H9 (cell line): ENCODE measurements around the gene CAVIN1. TPM values are rescaled to one million over a fixed set of nuclear protein-coding genes. Genes with fewer than 3 reads are reported as not detected.

Source experiments
- DNase-seq: peaks from one replicate; pipeline ENCODE4 v3.0.0-alpha.2; 2017
- H2AFZ ChIP-seq: one replicate; pipeline ENCODE4 v1.6.1; 2013; ENCODE audit warnings: mild to moderate bottlenecking, low read length, control low read depth, moderate library complexity
- H2AK5ac ChIP-seq: 2 replicates; pipeline ENCODE4 v1.6.1; 2013; ENCODE audit warnings: low read length, control low read depth, mixed read lengths; ENCODE audit not compliant: insufficient read length
- H2BK120ac ChIP-seq: one replicate; pipeline ENCODE4 v1.6.1; 2013; ENCODE audit warnings: low read depth, mild to moderate bottlenecking, low read length, control low read depth, inconsistent platforms; ENCODE audit not compliant: poor library complexity, severe bottlenecking
- H2BK12ac ChIP-seq: 2 replicates; pipeline ENCODE4 v1.6.1; 2013; ENCODE audit warnings: low read length, control low read depth, mixed read lengths, low read depth; ENCODE audit not compliant: insufficient read length
- H2BK15ac ChIP-seq: 2 replicates; pipeline ENCODE4 v1.6.1; 2013; ENCODE audit warnings: low read depth, low read length, control low read depth
- H2BK20ac ChIP-seq: one replicate; pipeline ENCODE4 v1.6.1; 2013; ENCODE audit warnings: low read depth, mild to moderate bottlenecking, low read length, control low read depth, inconsistent platforms; ENCODE audit not compliant: poor library complexity, severe bottlenecking
- H2BK5ac ChIP-seq: 2 replicates; pipeline ENCODE4 v1.6.1; 2013; ENCODE audit warnings: low read length, control low read depth, mixed read lengths; ENCODE audit not compliant: insufficient read length
- H3K14ac ChIP-seq: 2 replicates; pipeline ENCODE4 v1.6.1; 2013; ENCODE audit warnings: low read length, control low read depth; ENCODE audit not compliant: insufficient read depth
- H3K18ac ChIP-seq: 2 replicates; pipeline ENCODE4 v1.6.1; 2013; ENCODE audit warnings: low read depth, mild to moderate bottlenecking, mixed read lengths, low read length, control low read depth; ENCODE audit not compliant: insufficient read length
- H3K23ac ChIP-seq: 2 replicates; pipeline ENCODE4 v1.6.1; 2013; ENCODE audit warnings: low read length, control low read depth, mixed read lengths, low read depth; ENCODE audit not compliant: insufficient read length
- H3K23me2 ChIP-seq: 2 replicates; pipeline ENCODE4 v1.6.1; 2013; ENCODE audit warnings: low read depth, mild to moderate bottlenecking, mixed read lengths, low read length, control low read depth; ENCODE audit not compliant: insufficient read length, poor library complexity, severe bottlenecking
- H3K27ac ChIP-seq: 2 replicates; pipeline ENCODE4 v1.5.1; 2013; ENCODE audit warnings: low read length, control low read depth, mixed read lengths, low read depth; ENCODE audit not compliant: insufficient read length
- H3K27me3 ChIP-seq: 2 replicates; pipeline ENCODE4 v1.6.1; 2013; ENCODE audit warnings: low read length, control low read depth, inconsistent platforms; ENCODE audit not compliant: insufficient read depth
- H3K4ac ChIP-seq: 2 replicates; pipeline ENCODE4 v1.6.1; 2013; ENCODE audit warnings: low read depth, mild to moderate bottlenecking, control low read depth, inconsistent platforms, low read length, moderate library complexity
- H3K4me1 ChIP-seq: 2 replicates; pipeline ENCODE4 v1.6.1; 2013; ENCODE audit warnings: low read length, control low read depth, inconsistent platforms; ENCODE audit not compliant: insufficient read depth
- H3K4me2 ChIP-seq: 2 replicates; pipeline ENCODE4 v1.6.1; 2013; ENCODE audit warnings: low read length, control low read depth, mixed read lengths; ENCODE audit not compliant: insufficient read length, insufficient read depth
- H3K56ac ChIP-seq: 2 replicates; pipeline ENCODE4 v1.6.1; 2013; ENCODE audit warnings: low read depth, mild to moderate bottlenecking, mixed read lengths, low read length, control low read depth; ENCODE audit not compliant: insufficient read length
- H3K79me1 ChIP-seq: 2 replicates; pipeline ENCODE4 v1.6.1; 2013; ENCODE audit warnings: low read depth, mild to moderate bottlenecking, moderate library complexity, low read length, control low read depth, inconsistent platforms; ENCODE audit not compliant: insufficient read depth, poor library complexity, severe bottlenecking
- H3K79me2 ChIP-seq: 2 replicates; pipeline ENCODE4 v1.6.1; 2013; ENCODE audit warnings: low read length, control low read depth, inconsistent platforms; ENCODE audit not compliant: insufficient read depth
- H3K9ac ChIP-seq: 2 replicates; pipeline ENCODE4 v1.6.1; 2013; ENCODE audit warnings: low read length, control low read depth, mixed read lengths; ENCODE audit not compliant: insufficient read length; ENCODE audit errors: extremely low read depth
- H3K9me3 ChIP-seq: one replicate; pipeline ENCODE4 v1.6.1; 2013; ENCODE audit warnings: low read depth, low read length, inconsistent platforms; ENCODE audit not compliant: control insufficient read depth
- H3T11ph ChIP-seq: one replicate; pipeline ENCODE4 v1.6.1; 2013; ENCODE audit warnings: mild to moderate bottlenecking, low read length, control low read depth, inconsistent platforms
- H4K20me1 ChIP-seq: one replicate; pipeline ENCODE4 v1.6.1; 2013; ENCODE audit not compliant: control insufficient read depth, insufficient read length, insufficient read depth
- H4K5ac ChIP-seq: 2 replicates; pipeline ENCODE4 v1.6.1; 2013; ENCODE audit warnings: low read depth, mild to moderate bottlenecking, mixed read lengths, low read length, control low read depth; ENCODE audit not compliant: insufficient read length
- H4K8ac ChIP-seq: replicated peaks from 2 replicates; pipeline ENCODE4 v1.6.1; 2013; ENCODE audit warnings: low read length, control low read depth, mixed read lengths, low read depth; ENCODE audit not compliant: insufficient read length
- H4K91ac ChIP-seq: 2 replicates; pipeline ENCODE4 v1.6.1; 2013; ENCODE audit warnings: low read depth, mild to moderate bottlenecking, moderate library complexity, mixed read lengths, low read length, control low read depth; ENCODE audit not compliant: insufficient read length
- H3K27ac Mint-ChIP-seq, 3 experiments: 2 replicates in 2 of 3; 3 replicates in 1 of 3; pipeline ENCODE4 v1.8.0; 2020 to 2021; ENCODE audit warnings: mixed read lengths in 3 of 3, mild to moderate bottlenecking in 1 of 3, moderate library complexity in 1 of 3
- H3K27me3 Mint-ChIP-seq: 2 replicates; pipeline ENCODE4 v1.8.0; 2021; ENCODE audit warnings: low read depth, mild to moderate bottlenecking, moderate library complexity, mixed read lengths
- H3K36me3 Mint-ChIP-seq, 3 experiments: 2 replicates in 2 of 3; 3 replicates in 1 of 3; pipeline ENCODE4 v1.8.0; 2020 to 2021; ENCODE audit warnings: low read depth in 3 of 3, mixed read lengths in 3 of 3; ENCODE audit not compliant: insufficient read depth in 1 of 3
- H3K4me1 Mint-ChIP-seq, 2 experiments: 2 replicates each; pipeline ENCODE4 v1.8.0; 2020; ENCODE audit warnings: mixed read lengths in 2 of 2
- H3K4me3 Mint-ChIP-seq, 2 experiments: 2 replicates in 1 of 2; 3 replicates in 1 of 2; pipeline ENCODE4 v1.8.0; 2020 to 2021; ENCODE audit warnings: mild to moderate bottlenecking in 2 of 2, mixed read lengths in 2 of 2, moderate library complexity in 1 of 2
- H3K9me3 Mint-ChIP-seq, 2 experiments: 2 replicates in 1 of 2; 3 replicates in 1 of 2; pipeline ENCODE4 v1.8.0; 2020; ENCODE audit warnings: mild to moderate bottlenecking in 2 of 2, mixed read lengths in 2 of 2, moderate library complexity in 1 of 2
- CTCF ChIP-seq: fragments of 200-600 bp; sonication (generic); conservative IDR thresholded peaks from 3 replicates; pipeline ENCODE4 v1.8.0; 2021; ENCODE audit warnings: antibody characterized with exemption, mild to moderate bottlenecking
- WGBS: extraction: QIAGEN DNeasy Blood & Tissue Kit; methylation state at CpG from one replicate; pipeline ENCODE4 v1.1.7; 2013; ENCODE audit warnings: missing lambda C conversion rate, low lambda C conversion rate, mixed read lengths; ENCODE audit not compliant: insufficient read length; ENCODE audit errors: extremely low coverage; 5-methylcytosine and 5-hydroxymethylcytosine counted together
- total RNA-seq: library from RNA; stranded (reverse); gene quantifications from 2 replicates; pipeline ENCODE4 v1.2.1, GENCODE V29; 2021

Gene CAVIN1
- total RNA-seq, 1 experiment from 2014 or later: 65.2 TPM

GRCh38 chr17:42404326-42405055 is 18.6 kb downstream of the CAVIN1 start:
- Mint-ChIP-seq H3K36me3 (peaks cover 2 to 21% (median 16%) of the 10 kb centered on the region in 3 experiments; a peak in 6 of 7 replicates), H3K27ac (no peak overlapping the region), H3K27me3 (no peaks in the 10 kb centered on the region), H3K4me3 (no peak overlapping the region), H3K4me1 (peaks cover 50 to 65% of the 10 kb centered on the region in 2 experiments), H3K9me3 (no peaks in the 10 kb centered on the region)
- H4K91ac ChIP-seq: no peak overlapping the region
- no peak overlapping the region for H2BK120ac ChIP-seq
- no peaks in the 10 kb centered on the region for H3K79me1 ChIP-seq
- H2BK20ac ChIP-seq: no peak overlapping the region
- WGBS: no CpG with 5 or more reads among the region's 63 CpGs
- peaks cover 10% of the 10 kb centered on the region; the same call in 1 of the 2 replicates for H3K4me1 ChIP-seq
- no peak overlapping the region for H2AK5ac ChIP-seq
- no peaks in the 10 kb centered on the region for H4K20me1 ChIP-seq
- H3K18ac ChIP-seq: no peak overlapping the region
- H3K23me2 ChIP-seq: no peaks in the 10 kb centered on the region
- H3K79me2 ChIP-seq: no peaks in the 10 kb centered on the region
- no peak overlapping the region for H2BK5ac ChIP-seq
- no peaks in the 10 kb centered on the region for H3K27me3 ChIP-seq
- no peak overlapping the region for H3K27ac ChIP-seq
- no peak overlapping the region for H2BK12ac ChIP-seq
- TF ChIP-seq CTCF: no peak
- H3K9ac ChIP-seq: no peak overlapping the region
- H4K8ac ChIP-seq: no peak overlapping the region
- H3K23ac ChIP-seq: no peak overlapping the region
- no peak overlapping the region for H2BK15ac ChIP-seq
- no peak overlapping the region for H3K56ac ChIP-seq
- no peak overlapping the region for H2AFZ ChIP-seq
- H3K14ac ChIP-seq: no peak overlapping the region
- H4K5ac ChIP-seq: no peak overlapping the region
- H3K4me2 ChIP-seq: no peak overlapping the region
- no peak overlapping the region for H3T11ph ChIP-seq
- DNase-seq: no peak
- no peak overlapping the region for H3K4ac ChIP-seq
- H3K9me3 ChIP-seq: no peaks in the 10 kb centered on the region
